Measurements from ENCODE around the gene KIR3DL3. TPM values are rescaled to one million over a fixed set of nuclear protein-coding genes. Genes with fewer than 3 reads are reported as not detected.
"Not testable (repeated sequence)": the region's sequence is repeated elsewhere in the genome, so short reads cannot be mapped to it uniquely, and the experiment has no call there.

The KIR3DL3 gene
- total RNA-seq, 3 donors from 2014 or later (not counting 1 experiment from before 2014, with no cell fraction given) = not detected

GRCh38 chr19:54709212-54709948, 14.9 kb upstream of the KIR3DL3 start:
- H3K27me3 ChIP-seq (ENCODE audit: control insufficient read depth, insufficient read depth, low read length) = peaks cover 6% of the 10 kb centered on the region
- peaks cover 20 to 31% of the 10 kb centered on the region in 2 donors for H3K27me3 Mint-ChIP-seq (ENCODE audit: low read depth in 2 of 2)
- no peaks in the 10 kb centered on the region for H3K9me3 ChIP-seq (ENCODE audit: control insufficient read depth, insufficient read depth, low read length)
- H3K4me3 ChIP-seq (ENCODE audit: low read length) = no peak overlapping the region
- ATAC-seq (no peak), DNase-seq (no peak)
- H3K4me1 Mint-ChIP-seq = peaks cover 27 to 49% of the 10 kb centered on the region in 2 donors
- H3K4me3 Mint-ChIP-seq = peak overlapping the region; percentile 49
- intact Hi-C loops (cut with micrococcal nuclease) = no loop called here
- no peaks in the 10 kb centered on the region for H3K36me3 Mint-ChIP-seq
- H3K4me1 ChIP-seq (ENCODE audit: control insufficient read depth, insufficient read depth, low read length) = peaks cover 36% of the 10 kb centered on the region
- H3K27ac ChIP-seq (ENCODE audit: low read length) = no peak overlapping the region
- H3K27ac Mint-ChIP-seq = peak overlapping the region in 1 of 2 donors; percentile 52
- H3K36me3 ChIP-seq (ENCODE audit: control insufficient read depth, insufficient read depth, low read length) = no peaks in the 10 kb centered on the region
- H3K9me3 Mint-ChIP-seq = no peaks in the 10 kb centered on the region
- TF ChIP-seq, protein P1, sequence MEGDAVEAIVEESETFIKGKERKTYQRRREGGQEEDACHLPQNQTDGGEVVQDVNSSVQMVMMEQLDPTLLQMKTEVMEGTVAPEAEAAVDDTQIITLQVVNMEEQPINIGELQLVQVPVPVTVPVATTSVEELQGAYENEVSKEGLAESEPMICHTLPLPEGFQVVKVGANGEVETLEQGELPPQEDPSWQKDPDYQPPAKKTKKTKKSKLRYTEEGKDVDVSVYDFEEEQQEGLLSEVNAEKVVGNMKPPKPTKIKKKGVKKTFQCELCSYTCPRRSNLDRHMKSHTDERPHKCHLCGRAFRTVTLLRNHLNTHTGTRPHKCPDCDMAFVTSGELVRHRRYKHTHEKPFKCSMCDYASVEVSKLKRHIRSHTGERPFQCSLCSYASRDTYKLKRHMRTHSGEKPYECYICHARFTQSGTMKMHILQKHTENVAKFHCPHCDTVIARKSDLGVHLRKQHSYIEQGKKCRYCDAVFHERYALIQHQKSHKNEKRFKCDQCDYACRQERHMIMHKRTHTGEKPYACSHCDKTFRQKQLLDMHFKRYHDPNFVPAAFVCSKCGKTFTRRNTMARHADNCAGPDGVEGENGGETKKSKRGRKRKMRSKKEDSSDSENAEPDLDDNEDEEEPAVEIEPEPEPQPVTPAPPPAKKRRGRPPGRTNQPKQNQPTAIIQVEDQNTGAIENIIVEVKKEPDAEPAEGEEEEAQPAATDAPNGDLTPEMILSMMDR (IDR thresholded peaks at IDR 0.05) = no peak
- WGBS (ENCODE audit: insufficient coverage) = 94% methylated on average over 18 of the region's 18 CpGs

GRCh38 chr19:54709956-54710355, 14.3 kb upstream of the KIR3DL3 start:
- ATAC-seq; DNase-seq; H3K4me3 Mint-ChIP-seq; intact Hi-C loops (cut with micrococcal nuclease); H3K4me3 ChIP-seq (ENCODE audit: low read length); H3K27ac Mint-ChIP-seq; H3K36me3 Mint-ChIP-seq; H3K9me3 ChIP-seq (ENCODE audit: control insufficient read depth, insufficient read depth, low read length); H3K27ac ChIP-seq (ENCODE audit: low read length); H3K9me3 Mint-ChIP-seq; H3K36me3 ChIP-seq (ENCODE audit: control insufficient read depth, insufficient read depth, low read length); H3K27me3 ChIP-seq (ENCODE audit: control insufficient read depth, insufficient read depth, low read length): not testable (repeated sequence)
- H3K4me1 Mint-ChIP-seq = peaks cover 26 to 46% of the 10 kb centered on the region in 2 donors
- H3K4me1 ChIP-seq (ENCODE audit: control insufficient read depth, insufficient read depth, low read length) = peaks cover 36% of the 10 kb centered on the region
- H3K27me3 Mint-ChIP-seq (ENCODE audit: low read depth in 2 of 2) = peaks cover 14 to 28% of the 10 kb centered on the region in 2 donors
- 81% methylated on average over 13 of the region's 13 CpGs for WGBS (ENCODE audit: insufficient coverage)

- Histone ChIP-seq H3K4me1 (ENCODE audit: control insufficient read depth, insufficient read depth, low read length) (no peaks in the 10 kb centered on the region), H3K36me3 (ENCODE audit: control insufficient read depth, insufficient read depth, low read length) (no peaks in the 10 kb centered on the region), H3K4me3 (ENCODE audit: low read length) (no peak overlapping the region), H3K9me3 (ENCODE audit: control insufficient read depth, insufficient read depth, low read length) (peaks cover 8% of the 10 kb centered on the region), H3K27me3 (ENCODE audit: control insufficient read depth, insufficient read depth, low read length) (no peaks in the 10 kb centered on the region), H3K27ac (ENCODE audit: low read length) (no peak overlapping the region)
- Mint-ChIP-seq H3K36me3 (peaks cover 7% of the 10 kb centered on the region), H3K9me3 (peaks cover 2 to 3% of the 10 kb centered on the region in 2 donors), H3K27ac (no peak overlapping the region), H3K4me3 (no peak overlapping the region), H3K27me3 (ENCODE audit: low read depth in 2 of 2) (peaks cover 22 to 24% of the 10 kb centered on the region in 2 donors), H3K4me1 (peaks cover 5 to 21% of the 10 kb centered on the region in 2 donors)
- DNase-seq (no peak), ATAC-seq (no peak)
- WGBS (ENCODE audit: insufficient coverage) = 61% methylated on average over 3 of the region's 3 CpGs
- intact Hi-C loops (cut with micrococcal nuclease) = no loop called here
- TF ChIP-seq, protein P1 (IDR thresholded peaks at IDR 0.05) = no peak
These were observed 402 bp downstream of the KIR3DL3 start for GRCh38 chr19:54724644-54725043.

- Histone ChIP-seq H3K27ac (ENCODE audit: low read length) (no peak overlapping the region), H3K27me3 (ENCODE audit: control insufficient read depth, insufficient read depth, low read length) (no peaks in the 10 kb centered on the region), H3K4me1 (ENCODE audit: control insufficient read depth, insufficient read depth, low read length) (no peaks in the 10 kb centered on the region), H3K4me3 (ENCODE audit: low read length) (no peak overlapping the region), H3K9me3 (ENCODE audit: control insufficient read depth, insufficient read depth, low read length) (peaks cover 8% of the 10 kb centered on the region), H3K36me3 (ENCODE audit: control insufficient read depth, insufficient read depth, low read length) (no peaks in the 10 kb centered on the region)
- peaks cover 7% of the 10 kb centered on the region for H3K36me3 Mint-ChIP-seq
- WGBS (ENCODE audit: insufficient coverage) = 85% methylated on average over 7 of the region's 7 CpGs
- peaks cover 5 to 21% of the 10 kb centered on the region in 2 donors for H3K4me1 Mint-ChIP-seq
- peak in 1 of 3 donors; percentile 49 for ATAC-seq
- no peak for DNase-seq
- peaks cover 22 to 24% of the 10 kb centered on the region in 2 donors for H3K27me3 Mint-ChIP-seq (ENCODE audit: low read depth in 2 of 2)
- TF ChIP-seq, protein P1 (IDR thresholded peaks at IDR 0.05) = no peak
- intact Hi-C loops (cut with micrococcal nuclease) = no loop called here
- H3K9me3 Mint-ChIP-seq = peaks cover 2 to 3% of the 10 kb centered on the region in 2 donors
- no peak overlapping the region for H3K4me3 Mint-ChIP-seq
- H3K27ac Mint-ChIP-seq = no peak overlapping the region
These were observed 1.1 kb downstream of the KIR3DL3 start for GRCh38 chr19:54725321-54725720.

Data from natural killer cell (primary cell).